Activated naive CD4-positive, alpha-beta T cell treated with anti-CD3 and anti-CD28 coated beads, Interleukin-2, amount 10 ng/mL, durations not matched to agents 5 hours and 36 hours (primary cell): ENCODE results near the gene PITX1. TPM values are rescaled to one million over a fixed set of nuclear protein-coding genes. Genes with fewer than 3 reads are reported as not detected.

Experiments
- total RNA-seq, 2 experiments: library from RNA; stranded (reverse); gene quantifications; one replicate each; pipeline ENCODE4 v1.2.3, GENCODE V29; 2021

Gene PITX1
- total RNA-seq = under 1 TPM in 1 of 2 experiments, not detected in 1; 0.08 TPM

DNA sequence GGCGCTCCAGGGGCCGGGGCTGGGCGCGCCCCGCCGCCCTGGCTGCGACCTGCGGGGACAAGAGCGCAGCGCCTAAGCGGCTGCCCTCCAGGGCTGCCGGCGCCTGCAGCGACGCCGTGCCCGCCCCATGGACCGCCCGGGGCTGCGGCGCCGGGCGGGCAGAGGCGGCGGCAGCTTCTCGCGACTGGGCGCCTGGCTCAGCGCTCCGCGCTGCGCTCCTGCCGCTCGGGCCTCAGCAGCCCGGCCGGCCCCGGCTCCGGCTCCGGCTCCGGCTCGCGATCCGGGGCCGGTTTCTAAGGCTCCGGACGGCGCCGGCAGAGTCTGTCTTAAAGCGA lies at the start of gene PITX1:
Gene PITX1, minus strand, starts transcription at position 328 of the 335 bp plus-strand sequence. CDS start 347 bp downstream, outside the sequence.

Other genes starting within 250 kb of the PITX1 start
- gene C5orf24, start 188.3 kb downstream of the PITX1 start, total RNA-seq = 10 to 100 TPM; 28.2 to 30.9 TPM
- 10 to 100 TPM; 48.1 to 48.2 TPM for gene TXNDC15, start 159.9 kb downstream of the PITX1 start, total RNA-seq
- 10 to 100 TPM; 13.7 to 15.3 TPM for gene PCBD2, start 129.1 kb downstream of the PITX1 start, total RNA-seq
- gene CATSPER3, start 66.3 kb downstream of the PITX1 start, total RNA-seq = 1 to 10 TPM in 1 of 2 experiments, under 1 TPM in 1; 0.67 to 1.1 TPM